Right lung (tissue), 10 donors: ENCODE results near the gene FASLG. TPM values are rescaled to one million over a fixed set of nuclear protein-coding genes. Genes with fewer than 3 reads are reported as not detected.
"Not testable (repeated sequence)": the region's sequence is repeated elsewhere in the genome, so short reads cannot be mapped to it uniquely, and the experiment has no call there.

ENCODE experiments used
- DNase-seq, 2 donors: peaks; one replicate each; pipeline ENCODE4 v3.0.0-alpha.2; 2013
- long read RNA-seq, 8 donors: transcript quantifications; one replicate each; lab custom pipeline, GENCODE V29; 2026
- polyA plus RNA-seq, 5 donors: library from polyadenylated mRNA; unstranded; fragments of 120-200 nt; gene quantifications; one replicate each; pipeline versions ENCODE4 v1.2.1 to v1.2.3, GENCODE V29; 2013; ENCODE audit warnings: inconsistent platforms in 1 of 5, low replicate concordance in 1 of 5; ENCODE audit not compliant: insufficient read length in 5 of 5, insufficient read depth in 1 of 5

FASLG gene, protein sequence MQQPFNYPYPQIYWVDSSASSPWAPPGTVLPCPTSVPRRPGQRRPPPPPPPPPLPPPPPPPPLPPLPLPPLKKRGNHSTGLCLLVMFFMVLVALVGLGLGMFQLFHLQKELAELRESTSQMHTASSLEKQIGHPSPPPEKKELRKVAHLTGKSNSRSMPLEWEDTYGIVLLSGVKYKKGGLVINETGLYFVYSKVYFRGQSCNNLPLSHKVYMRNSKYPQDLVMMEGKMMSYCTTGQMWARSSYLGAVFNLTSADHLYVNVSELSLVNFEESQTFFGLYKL
- under 1 TPM; 0.24 to 0.81 (median 0.41) TPM for polyA plus RNA-seq
- long read RNA-seq, donor 1 = 0 reads
- long read RNA-seq, donor 2 = 0 reads
- long read RNA-seq, donor 3 = 0 reads
- long read RNA-seq, donor 4 = 0 reads
- long read RNA-seq, donor 5, partial matches to known transcripts = 0 of 1 reads
- long read RNA-seq, donor 5, other reads (novel, unspliced or antisense) = 0 of 1 reads
- long read RNA-seq, donor 6 = 0 reads
- long read RNA-seq, donor 7 = 0 reads
- long read RNA-seq, donor 8 = 0 reads

DNA sequence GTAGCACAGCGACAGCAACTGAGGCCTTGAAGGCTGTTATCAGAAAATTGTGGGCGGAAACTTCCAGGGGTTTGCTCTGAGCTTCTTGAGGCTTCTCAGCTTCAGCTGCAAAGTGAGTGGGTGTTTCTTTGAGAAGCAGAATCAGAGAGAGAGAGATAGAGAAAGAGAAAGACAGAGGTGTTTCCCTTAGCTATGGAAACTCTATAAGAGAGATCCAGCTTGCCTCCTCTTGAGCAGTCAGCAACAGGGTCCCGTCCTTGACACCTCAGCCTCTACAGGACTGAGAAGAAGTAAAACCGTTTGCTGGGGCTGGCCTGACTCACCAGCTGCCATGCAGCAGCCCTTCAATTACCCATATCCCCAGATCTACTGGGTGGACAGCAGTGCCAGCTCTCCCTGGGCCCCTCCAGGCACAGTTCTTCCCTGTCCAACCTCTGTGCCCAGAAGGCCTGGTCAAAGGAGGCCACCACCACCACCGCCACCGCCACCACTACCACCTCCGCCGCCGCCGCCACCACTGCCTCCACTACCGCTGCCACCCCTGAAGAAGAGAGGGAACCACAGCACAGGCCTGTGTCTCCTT, at the start of gene FASLG:
TSS of gene FASLG (plus strand) at position 233 of the 583 bp plus-strand sequence. CDS start at position 332, 99 bp downstream.
- DNase-seq = no peak

DNA sequence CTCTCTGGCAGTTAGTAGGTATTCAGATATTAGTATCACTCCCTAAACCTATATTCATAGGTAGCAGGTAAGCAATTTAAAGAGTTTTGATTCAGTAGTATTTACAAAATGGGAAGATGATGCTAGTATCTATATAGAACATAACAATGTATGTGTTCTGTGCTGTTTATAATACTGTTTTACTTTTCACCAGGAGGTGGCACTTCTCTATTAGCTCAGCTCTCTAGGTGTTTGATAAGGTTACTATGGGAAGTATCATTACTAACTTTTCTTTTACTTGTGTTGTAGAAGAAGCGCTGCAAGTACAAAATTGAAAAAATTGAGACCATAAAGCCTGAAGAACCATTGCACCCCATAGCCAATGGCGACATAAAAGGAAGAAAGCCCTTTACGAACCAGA, 49.4 kb upstream of the FASLG start:
- no peak for DNase-seq

DNA sequence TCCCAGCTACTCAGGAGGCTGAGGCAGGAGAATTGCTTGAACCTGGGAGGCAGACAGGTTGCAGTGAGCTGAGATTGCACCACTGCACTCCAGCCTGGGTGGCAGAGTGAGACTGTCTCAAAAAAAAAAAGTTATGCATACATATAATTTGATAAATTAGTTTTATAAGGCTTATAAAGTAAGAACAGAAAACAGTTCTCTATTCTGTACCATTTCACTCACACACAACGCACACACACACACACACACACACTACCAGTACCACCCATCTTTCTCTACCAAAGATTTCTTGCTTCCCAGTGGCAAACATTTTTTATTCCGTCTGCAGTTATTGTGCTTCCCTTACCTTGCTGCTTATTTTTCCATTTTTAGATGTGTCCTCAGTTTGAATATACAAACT, 46.4 kb upstream of the FASLG start:
- no peak for DNase-seq

DNA sequence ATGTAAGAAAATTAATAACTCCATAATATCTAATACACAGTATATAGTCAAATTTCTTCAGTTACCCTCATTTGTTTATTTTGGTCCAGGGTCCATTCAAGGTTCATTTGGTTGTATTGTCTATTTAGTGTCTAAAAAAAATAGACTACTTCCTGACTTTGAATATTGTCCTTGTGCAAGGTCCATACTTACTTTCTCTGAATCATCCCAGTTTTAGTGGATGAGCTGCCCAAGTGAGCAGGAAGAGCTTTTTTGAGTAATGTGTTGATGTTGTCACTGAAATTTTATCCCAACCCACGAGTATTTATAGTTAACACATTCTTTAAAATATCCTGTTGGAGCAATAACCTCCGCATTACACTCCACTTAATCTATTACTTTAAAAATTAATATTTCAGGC, 45.6 kb upstream of the FASLG start:
- DNase-seq = no peak

DNA sequence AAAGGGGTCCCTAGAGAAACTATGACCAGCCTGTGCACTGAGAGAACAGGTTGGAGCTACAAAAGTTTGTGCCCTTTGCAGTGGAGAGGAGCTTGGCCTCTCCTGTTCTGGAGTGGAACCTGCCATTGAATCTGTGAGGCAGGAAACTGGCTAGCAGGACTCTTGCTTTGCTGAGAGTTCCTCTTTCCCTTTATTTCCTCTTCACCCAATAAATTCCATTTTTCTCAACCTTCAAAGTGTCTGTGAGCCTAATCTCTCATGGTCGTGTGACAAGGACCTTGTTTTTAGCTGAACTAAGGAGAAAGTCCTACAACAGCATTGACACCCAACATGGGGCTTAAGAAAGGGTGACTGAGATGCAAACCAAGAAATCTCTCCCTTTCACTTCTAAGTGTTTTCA, 42.7 kb upstream of the FASLG start:
- no peak for DNase-seq

DNA sequence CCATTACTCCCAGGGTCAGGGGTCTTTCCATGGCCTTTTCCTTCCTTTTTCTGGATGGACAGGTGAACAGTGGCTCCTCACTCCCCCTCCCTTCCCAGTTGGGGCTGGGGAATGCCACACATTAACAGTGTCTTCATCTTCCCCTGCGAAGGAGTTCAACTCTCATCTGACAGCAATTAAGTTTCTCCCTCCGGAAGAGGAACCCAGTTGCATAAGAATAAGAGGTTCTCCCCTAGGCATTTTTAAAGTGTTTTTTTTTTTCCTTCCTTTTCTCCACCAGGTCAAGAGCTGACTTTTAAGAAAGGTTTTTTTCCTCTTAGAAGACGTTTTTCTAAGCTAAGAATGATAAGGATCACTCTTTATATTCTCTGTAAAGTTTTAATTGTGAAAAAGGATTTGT, 42.3 kb upstream of the FASLG start:
- no peak for DNase-seq

DNA sequence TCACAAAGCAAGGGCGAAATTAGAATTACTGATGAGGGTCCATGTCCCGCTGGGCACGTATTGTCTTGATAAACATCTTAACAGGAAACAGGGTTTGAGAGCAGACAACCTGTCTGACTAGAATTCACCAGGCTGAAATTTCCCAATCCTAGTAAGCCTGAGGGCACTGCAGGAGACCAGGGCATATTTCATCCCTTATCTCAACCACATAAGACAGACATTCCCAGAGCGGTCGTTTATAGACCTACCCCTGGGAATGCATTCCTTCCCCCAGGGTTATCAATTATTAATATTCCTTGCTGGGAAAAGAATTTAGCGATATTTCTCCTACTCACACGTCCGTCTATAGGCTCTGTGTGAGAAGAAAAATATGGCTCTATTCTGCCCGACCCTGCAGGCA, 38.3 kb upstream of the FASLG start:
- not testable (repeated sequence) for DNase-seq

DNA sequence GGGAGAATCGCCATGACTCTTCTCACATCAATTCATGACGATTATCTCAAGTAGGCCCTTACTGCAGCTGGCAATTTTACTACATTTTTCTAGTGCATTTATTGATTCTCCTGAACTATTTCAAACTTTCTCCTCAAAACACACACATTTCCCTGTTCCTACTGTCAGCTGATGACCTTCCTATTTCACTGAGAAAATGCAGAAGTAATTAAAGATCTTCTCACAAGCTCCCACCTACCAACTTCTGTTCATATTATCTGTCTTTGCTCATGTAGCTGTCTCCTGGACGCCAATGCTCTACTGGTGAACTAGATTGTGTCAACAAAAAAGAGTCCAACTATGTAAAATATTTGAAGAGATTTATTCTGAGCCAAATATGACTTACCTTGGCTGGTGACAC, 36.4 kb upstream of the FASLG start:
- DNase-seq = no peak

DNA sequence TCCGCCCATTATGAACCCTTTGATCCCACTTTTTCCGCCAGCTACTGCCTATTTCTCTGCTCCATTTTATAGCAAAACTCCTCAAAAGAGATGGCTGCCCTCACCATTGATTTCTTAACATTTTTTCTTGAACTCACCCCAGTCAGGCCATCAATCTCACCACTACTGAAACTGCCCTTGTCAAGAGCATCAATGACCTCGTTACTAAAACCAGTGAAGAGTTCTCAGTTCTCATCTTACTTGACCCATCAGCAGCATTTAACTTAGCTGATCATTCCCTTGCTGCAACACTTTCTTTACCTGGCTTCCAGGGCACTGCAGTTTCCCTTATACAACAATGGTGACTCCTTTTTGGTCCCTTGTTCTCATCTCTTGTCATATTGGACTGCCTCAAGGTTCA, 35.2 kb upstream of the FASLG start:
- DNase-seq = no peak

DNA sequence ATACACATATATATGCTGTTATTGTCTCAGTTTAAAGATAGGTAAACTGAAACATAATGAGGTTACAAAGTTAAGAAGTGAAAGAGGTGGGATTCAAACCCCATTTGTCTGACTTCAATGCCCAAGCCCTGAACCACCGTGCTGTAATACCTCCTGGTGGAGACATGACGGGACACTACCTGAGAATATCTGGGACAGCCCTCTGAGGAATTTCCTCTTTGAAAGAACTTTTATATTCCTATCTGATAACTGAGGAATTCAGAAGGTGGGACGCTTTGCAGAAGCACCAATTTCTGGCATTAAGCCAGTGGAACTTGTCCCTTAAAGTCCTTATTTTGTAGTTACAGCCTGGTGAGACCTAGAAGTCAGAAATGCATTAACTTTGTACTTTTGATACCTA, 32.1 kb upstream of the FASLG start:
- no peak for DNase-seq

DNA sequence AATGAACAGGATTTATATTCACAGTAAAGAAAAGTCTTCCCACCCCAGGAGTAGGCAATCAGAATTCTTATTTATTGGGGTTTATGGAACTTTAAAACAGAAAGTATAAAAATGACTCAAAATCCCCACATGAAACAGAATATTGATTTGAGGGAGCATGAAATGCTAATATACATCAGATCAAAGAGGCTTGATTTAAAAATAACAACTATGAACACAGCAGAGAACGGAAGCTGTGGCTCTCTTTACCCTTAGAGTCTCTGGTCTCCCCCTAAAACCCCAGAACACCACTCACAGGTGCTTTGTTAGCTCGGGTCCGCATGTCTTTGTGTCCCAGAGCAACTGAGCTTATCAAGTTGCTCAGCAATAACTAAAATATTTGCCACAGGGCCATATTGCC, 31.2 kb upstream of the FASLG start:
- DNase-seq = no peak

DNA sequence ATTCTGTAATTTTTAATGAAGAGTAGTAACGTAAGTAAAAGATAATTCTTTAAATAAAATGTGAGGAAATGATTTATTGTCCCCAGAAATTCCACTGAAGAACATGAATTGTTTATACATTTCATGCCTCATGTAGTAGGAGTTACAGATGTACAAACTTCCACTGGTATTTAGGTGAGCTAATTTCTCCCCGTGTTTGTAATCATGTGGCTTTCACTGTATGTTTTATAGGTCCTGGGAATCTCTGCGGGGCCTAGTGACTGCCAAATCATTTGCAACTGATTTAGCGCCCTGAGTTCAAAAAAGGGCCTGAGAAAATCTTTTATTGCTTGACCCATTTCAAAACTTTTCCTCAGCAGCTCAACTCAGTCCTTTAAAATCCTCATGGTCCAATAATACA, 30.5 kb upstream of the FASLG start:
- DNase-seq = no peak

DNA sequence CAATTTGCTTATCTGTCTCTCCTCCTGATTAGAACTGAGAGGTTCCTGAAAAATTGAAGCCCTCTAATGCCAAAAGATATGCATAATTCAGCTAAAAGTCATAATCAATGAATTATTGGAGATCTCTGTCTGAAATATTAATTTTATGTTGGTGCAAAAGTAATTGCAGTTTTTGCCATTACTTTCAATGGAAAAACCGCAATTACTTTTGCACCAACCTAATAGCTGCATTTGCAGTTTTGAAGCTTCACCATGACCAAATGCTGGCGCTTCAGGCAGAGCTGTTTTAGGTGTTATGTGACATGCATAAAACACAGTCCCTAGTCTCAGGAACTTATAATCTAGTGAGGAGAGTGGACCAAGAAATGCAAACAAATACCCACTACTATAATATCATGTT, 29.7 kb upstream of the FASLG start:
- DNase-seq = no peak

DNA sequence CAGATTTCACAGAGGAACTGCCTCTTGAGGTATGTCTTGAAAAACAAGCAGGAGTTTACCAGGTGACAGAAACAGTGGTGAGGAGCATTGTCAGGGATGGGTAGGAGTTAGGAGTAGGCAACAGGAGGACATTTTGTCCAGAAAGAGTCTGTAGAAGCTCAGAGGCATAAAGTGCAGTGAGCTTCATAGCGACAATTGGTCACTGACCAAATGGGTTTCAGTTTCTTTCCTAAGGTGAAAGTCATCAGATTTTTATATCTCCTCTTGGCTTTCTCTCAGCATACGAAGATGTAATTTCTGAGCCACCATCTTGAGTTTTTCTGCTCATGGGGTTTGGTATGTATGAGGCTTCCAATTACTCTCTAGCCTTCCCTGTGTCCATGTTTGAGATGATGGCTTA, 29.3 kb upstream of the FASLG start:
- DNase-seq = no peak

DNA sequence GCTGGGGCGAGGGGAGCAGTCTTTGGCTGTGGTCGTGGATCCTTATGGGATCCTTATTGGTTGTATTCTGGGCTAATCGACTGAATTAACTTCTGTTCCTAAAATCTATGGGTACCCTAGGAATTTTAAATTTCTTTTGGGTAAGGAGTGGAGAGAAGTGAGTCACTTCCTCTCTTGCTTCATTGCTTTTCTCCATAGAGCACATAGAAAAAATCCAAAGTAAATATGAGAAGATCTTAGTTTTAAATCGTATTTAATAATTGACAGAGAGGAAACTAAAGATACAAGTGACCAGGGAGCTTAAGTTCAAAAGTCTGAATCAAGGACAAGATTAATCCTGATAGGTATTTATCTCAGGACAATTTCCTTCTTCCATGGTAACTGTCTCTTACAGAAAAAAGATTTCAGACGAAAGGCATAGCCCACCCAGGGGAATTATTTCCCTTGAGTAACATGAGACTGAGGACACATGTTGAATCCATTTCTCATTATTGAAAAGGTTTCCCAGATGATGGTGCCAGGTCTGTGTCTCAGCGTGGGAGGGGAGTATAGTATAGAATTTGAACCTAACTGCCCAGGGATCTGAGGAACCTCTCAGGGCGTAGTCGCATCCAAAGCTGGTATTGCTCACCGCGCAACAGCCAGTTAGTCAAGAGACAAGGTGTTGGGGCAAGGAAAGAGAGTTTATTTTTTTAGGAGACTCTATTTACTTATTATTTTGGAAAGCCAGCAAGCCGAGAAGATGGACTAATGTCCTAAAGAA, 28.7 kb upstream of the FASLG start:
- DNase-seq = no peak

DNA sequence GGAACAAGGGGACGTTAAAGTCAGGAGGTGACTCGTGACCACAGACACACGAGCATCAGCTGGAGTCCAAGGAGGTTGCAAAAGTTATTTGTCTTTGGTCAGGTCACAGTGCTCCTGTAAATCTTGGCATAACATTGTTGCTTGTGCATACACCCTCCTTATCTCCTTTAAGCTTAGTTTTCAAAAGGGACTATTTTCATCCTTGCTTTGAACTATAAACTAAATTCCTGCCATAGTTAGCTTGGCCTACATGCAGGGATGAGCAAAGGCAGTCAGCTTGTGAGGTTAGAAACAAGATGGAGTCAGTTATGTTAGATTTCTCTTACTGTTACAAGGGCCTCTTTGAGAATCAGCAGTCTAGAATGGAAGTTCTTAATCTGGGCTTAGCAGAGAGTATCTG, 28.0 kb upstream of the FASLG start:
- no peak for DNase-seq

DNA sequence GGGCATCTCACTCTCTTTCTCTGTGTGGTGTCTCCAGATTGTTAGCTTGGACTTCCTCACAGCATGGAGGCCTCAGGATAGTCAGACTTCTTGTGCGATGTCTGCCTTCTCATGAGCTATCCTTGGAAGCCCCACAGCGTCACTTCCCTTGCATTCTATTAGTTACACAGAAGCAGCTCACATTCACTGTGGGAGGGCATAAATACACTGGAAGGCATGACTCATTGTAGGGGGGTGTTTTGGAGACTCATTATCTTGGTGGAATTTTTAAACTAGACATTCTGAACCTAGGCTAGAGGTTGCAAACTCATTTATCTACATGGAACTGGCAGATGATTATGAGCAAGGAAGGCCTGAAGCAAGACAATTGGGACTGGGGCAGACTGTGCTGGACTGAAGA, 21.4 kb upstream of the FASLG start:
- no peak for DNase-seq

DNA sequence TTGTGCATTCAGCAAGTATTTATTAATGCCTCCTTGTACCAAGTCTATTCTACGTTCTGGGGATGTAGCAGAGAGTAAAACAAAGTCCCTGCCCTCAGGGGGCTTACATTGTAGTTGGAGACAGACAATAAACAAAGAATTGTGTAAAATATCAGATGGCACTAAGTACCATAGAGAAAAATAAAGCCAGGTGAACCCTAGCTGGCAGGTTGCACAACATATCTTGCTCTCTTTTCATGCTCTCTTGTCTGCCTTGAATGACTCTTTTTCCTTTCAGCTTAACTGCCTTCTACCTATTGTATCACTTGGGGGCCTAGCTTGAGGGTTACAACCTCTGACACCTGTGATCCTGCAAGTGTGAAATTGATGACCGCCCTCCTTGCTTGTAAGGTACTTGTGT, 20.7 kb upstream of the FASLG start:
- DNase-seq = no peak

DNA sequence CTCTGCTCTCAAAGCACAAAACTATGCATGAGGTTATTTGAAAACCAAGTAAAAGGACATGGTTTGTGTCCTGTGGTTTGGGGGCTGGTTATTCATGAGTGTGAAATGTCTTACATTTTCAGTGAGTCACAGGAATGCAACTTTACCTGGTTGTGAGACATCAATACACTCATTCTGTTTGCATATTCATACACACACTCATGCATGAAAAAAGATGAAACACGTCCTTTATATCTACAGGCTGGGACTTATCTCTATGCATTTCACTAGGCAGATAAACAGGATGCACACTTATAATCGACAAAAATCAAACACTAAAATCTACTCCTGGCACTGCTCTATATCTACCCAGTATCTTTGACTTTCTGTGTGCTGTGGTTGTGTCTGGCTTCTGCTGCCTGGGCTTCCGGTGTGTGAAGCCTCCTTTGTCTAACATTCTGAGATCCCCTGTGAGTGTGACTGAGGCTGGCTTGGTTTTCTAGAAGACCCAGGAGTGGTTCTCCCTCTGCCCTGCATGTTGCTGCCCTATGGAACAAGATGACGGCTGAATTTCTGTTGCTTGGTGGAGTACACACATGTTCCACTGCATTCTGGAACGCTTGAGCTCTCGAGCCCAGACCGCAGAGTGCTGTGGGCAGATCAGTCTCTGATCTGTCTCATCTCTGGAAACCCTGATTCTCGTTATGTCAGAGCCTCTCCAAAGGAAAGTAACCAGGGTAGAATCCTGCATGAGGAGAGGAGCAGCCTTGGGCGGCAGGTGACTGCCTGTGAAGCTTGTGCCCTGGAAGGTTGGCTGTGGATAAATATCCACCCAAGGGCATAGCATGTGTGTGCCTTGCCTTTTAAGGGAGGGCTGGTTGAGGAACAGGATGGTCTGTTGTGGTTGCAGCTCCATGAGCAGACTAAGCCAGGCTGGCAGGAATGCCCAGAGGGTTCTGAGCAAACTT, 19.7 kb upstream of the FASLG start:
- no peak for DNase-seq

DNA sequence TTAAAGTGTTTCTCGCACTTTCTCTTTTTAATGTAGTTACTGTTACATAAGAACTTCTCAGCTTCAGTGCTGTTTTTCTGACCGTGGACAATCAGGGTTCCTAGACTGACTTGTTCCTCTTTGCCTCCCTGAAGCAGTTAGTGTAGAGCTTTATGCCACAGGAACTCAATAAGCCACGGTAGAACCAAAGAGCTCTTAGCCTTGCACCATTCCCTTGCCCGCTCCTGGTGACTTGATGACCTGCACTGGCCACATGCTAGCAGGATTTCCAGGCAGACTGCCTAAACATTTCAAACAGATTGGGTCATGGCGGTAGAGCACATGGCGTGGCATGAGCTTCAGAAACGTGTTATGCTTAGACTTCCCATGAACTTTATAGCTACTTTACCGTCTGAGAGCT, 18.8 kb upstream of the FASLG start:
- DNase-seq = no peak

DNA sequence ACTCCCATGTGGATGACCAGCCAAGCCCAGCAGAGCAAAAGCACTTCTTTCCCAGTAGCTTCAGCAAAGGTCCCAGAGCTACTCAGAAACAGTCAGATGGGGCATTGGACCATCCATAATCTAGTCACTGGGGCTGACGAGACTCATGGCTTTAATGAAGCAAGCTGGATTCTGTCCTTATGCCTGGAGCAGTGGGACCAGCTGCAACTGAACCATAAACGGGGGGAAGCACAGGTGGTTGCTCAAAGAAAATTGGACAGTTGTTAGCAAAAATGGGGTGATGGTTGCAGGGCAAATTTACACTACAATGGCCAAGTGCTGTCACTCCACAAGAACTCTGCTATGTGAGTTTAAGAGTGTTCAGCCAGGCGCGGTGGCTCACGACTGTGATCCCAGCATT, 17.4 kb upstream of the FASLG start:
- no peak for DNase-seq

DNA sequence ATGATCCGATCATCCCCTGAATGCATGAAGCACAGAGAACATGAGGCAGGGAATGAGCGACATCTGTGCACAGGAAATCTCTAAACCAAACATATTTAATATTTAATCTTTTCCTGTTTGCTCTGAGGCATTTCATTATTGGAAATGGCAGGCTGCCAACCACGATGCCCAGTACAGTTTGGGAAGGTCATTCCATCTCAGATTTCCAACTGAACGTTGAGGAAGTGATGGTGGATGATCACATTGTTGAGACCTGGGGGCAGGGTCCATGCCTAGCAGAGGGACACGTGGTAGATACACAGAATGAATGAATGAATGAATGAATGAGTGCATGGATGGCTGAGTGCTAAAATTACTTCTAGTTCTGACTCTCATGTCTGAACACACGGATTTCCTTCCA, 15.9 kb upstream of the FASLG start:
- DNase-seq = no peak
